Fibroblast of lung (primary cell): ENCODE measurements around the gene MEIOB.

Experiments used
- CTCF ChIP-seq, 2 donors: IDR thresholded peaks in 1 of 2; conservative IDR thresholded peaks in 1 of 2; 1 replicate in 1 of 2; 2 replicates in 1 of 2; pipeline ENCODE4 v1.5.1; 2011 to 2012; ENCODE audit warnings: low read length in 2 of 2, control low read depth in 1 of 2, inconsistent platforms in 1 of 2, low read depth in 1 of 2, mild to moderate bottlenecking in 1 of 2
- EZH2 ChIP-seq: IDR thresholded peaks from 2 replicates; pipeline ENCODE4 v1.5.1; 2012; ENCODE audit warnings: low read length, control low read depth, mild to moderate bottlenecking; ENCODE audit errors: missing control alignments

GRCh38 chr16:1862394-1862793 is 9.6 kb downstream of the MEIOB start:
- TF ChIP-seq CTCF (conservative IDR thresholded peaks at IDR 0.05 in 1 of 2, IDR thresholded peaks at IDR 0.05 in 1 of 2; ENCODE audit: low read depth in 1 of 2, low read length in 2 of 2) = no peak
- TF ChIP-seq EZH2 = no peak
